Gastrocnemius medialis (tissue), 4 donors: ENCODE data around the gene SFXN3.

Experiments
- POLR2A ChIP-seq, 2 donors: fragments of 450-650 bp; IDR thresholded peaks; one replicate each; pipeline ENCODE4 v1.6.1; 2017; ENCODE audit warnings: antibody characterized with exemption in 2 of 2, mild to moderate bottlenecking in 2 of 2, moderate library complexity in 2 of 2
- TF ChIP-seq, protein P1 (sequence below), 5 experiments: fragments of 450-650 bp in 3 of 5; fragments of 200-600 bp in 2 of 5; sonication (generic) in 2 of 5; IDR thresholded peaks in 4 of 5; conservative IDR thresholded peaks in 1 of 5; 1 replicate in 4 of 5; 2 replicates in 1 of 5; pipeline ENCODE4 v1.5.1; 2016 to 2019; ENCODE audit warnings: antibody characterized with exemption in 5 of 5, mild to moderate bottlenecking in 3 of 5, moderate library complexity in 3 of 5

- TF ChIP-seq, protein P1, sequence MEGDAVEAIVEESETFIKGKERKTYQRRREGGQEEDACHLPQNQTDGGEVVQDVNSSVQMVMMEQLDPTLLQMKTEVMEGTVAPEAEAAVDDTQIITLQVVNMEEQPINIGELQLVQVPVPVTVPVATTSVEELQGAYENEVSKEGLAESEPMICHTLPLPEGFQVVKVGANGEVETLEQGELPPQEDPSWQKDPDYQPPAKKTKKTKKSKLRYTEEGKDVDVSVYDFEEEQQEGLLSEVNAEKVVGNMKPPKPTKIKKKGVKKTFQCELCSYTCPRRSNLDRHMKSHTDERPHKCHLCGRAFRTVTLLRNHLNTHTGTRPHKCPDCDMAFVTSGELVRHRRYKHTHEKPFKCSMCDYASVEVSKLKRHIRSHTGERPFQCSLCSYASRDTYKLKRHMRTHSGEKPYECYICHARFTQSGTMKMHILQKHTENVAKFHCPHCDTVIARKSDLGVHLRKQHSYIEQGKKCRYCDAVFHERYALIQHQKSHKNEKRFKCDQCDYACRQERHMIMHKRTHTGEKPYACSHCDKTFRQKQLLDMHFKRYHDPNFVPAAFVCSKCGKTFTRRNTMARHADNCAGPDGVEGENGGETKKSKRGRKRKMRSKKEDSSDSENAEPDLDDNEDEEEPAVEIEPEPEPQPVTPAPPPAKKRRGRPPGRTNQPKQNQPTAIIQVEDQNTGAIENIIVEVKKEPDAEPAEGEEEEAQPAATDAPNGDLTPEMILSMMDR (IDR thresholded peaks at IDR 0.05 in 4 of 5, conservative IDR thresholded peaks at IDR 0.05 in 1 of 5), result no peak
- TF ChIP-seq POLR2A (IDR thresholded peaks at IDR 0.05), result no peak
Observed at GRCh38 chr10:101073631-101074030, 42.6 kb downstream of the SFXN3 start.
